Esophagus (tissue), 2 donors: ENCODE measurements around the gene PMM2. TPM values are rescaled to one million over a fixed set of nuclear protein-coding genes. Genes with fewer than 3 reads are reported as not detected.
"Not testable (repeated sequence)": the region's sequence is repeated elsewhere in the genome, so short reads cannot be mapped to it uniquely, and the experiment has no call there.

Experiments used
- H3K27ac ChIP-seq, 2 donors: one replicate each; pipeline ENCODE4 v1.5.1; 2013; ENCODE audit warnings: low read depth in 2 of 2, mild to moderate bottlenecking in 2 of 2, inconsistent platforms in 1 of 2, low read length in 1 of 2, moderate library complexity in 1 of 2
- H3K27me3 ChIP-seq, 2 donors: one replicate each; pipeline ENCODE4 v1.6.1; 2013; ENCODE audit warnings: low read length in 2 of 2, control low read depth in 1 of 2, mild to moderate bottlenecking in 1 of 2; ENCODE audit not compliant: insufficient read depth in 2 of 2, control insufficient read depth in 1 of 2
- H3K36me3 ChIP-seq, 2 donors: one replicate each; pipeline ENCODE4 v1.6.1; 2013; ENCODE audit warnings: low read length in 1 of 2; ENCODE audit not compliant: control insufficient read depth in 2 of 2, insufficient read depth in 2 of 2
- H3K4me1 ChIP-seq, 2 donors: one replicate each; pipeline ENCODE4 v1.6.1; 2013; ENCODE audit warnings: low read length in 1 of 2; ENCODE audit not compliant: control insufficient read depth in 2 of 2, insufficient read depth in 2 of 2
- H3K4me3 ChIP-seq, 2 donors: one replicate each; pipeline ENCODE4 v1.5.1; 2013; ENCODE audit warnings: low read length in 2 of 2, mild to moderate bottlenecking in 2 of 2, low read depth in 1 of 2, moderate library complexity in 1 of 2
- H3K9me3 ChIP-seq, 2 donors: one replicate each; pipeline ENCODE4 v1.6.1; 2013; ENCODE audit warnings: mild to moderate bottlenecking in 2 of 2, low read depth in 1 of 2, low read length in 1 of 2, moderate library complexity in 1 of 2; ENCODE audit not compliant: control insufficient read depth in 2 of 2, insufficient read depth in 1 of 2
- WGBS, 2 donors: extraction: QIAGEN DNeasy Blood & Tissue Kit; methylation state at CpG; one replicate each; pipeline ENCODE4 v1.1.7; 2013; 5-methylcytosine and 5-hydroxymethylcytosine counted together
- polyA plus RNA-seq, 2 donors: library from polyadenylated mRNA; stranded (reverse); fragments of 200-250 nt; gene quantifications; one replicate each; pipeline ENCODE4 v1.2.3, GENCODE V29; 2013
- donor health status: healthy with polysubstance abuse.
- donor health status: Bipolar disorder and iron deficiency.

The PMM2 gene
- polyA plus RNA-seq, 2 donors: 19.8 to 30.3 TPM

GRCh38 chr16:8796469-8797363 lies 923 bp upstream of the PMM2 start:
- Histone ChIP-seq H3K27me3 (no peaks in the 10 kb centered on the region), H3K9me3 (no peaks in the 10 kb centered on the region), H3K4me3 (peak overlapping the region; percentile 80 to 100), H3K36me3 (no peaks in the 10 kb centered on the region), H3K27ac (peak overlapping the region; percentile 50 to 88), H3K4me1 (peaks cover 0 to 7% of the 10 kb centered on the region in 2 donors)
- 39 to 42% methylated on average over 14 of the region's 14 CpGs for WGBS, 2 donors

GRCh38 chr16:8798174-8798527 lies 512 bp downstream of the PMM2 start:
- H3K4me1 ChIP-seq: peaks cover 0 to 7% of the 10 kb centered on the region in 2 donors
- 0 to 3% methylated on average over 6 of the region's 6 CpGs for WGBS, 2 donors

GRCh38 chr16:8798535-8799157 lies 1.0 kb downstream of the PMM2 start:
- H3K27ac ChIP-seq: peak overlapping the region in 1 of 2 donors; percentile 91
- no peaks in the 10 kb centered on the region for H3K27me3 ChIP-seq
- H3K36me3 ChIP-seq: peaks cover 7 to 10% of the 10 kb centered on the region in 2 donors
- peak overlapping the region; percentile 80 to 100 for H3K4me3 ChIP-seq
- no peaks in the 10 kb centered on the region for H3K9me3 ChIP-seq
- peaks cover 0 to 7% of the 10 kb centered on the region in 2 donors for H3K4me1 ChIP-seq
- WGBS, 2 donors: 39 to 55% methylated on average over 7 of the region's 7 CpGs

More at GRCh38 chr16:8798174-8798527, 512 bp downstream of the PMM2 start:
- Histone ChIP-seq H3K9me3 (no peaks in the 10 kb centered on the region), H3K27ac (peak overlapping the region; percentile 75 to 91), H3K27me3 (no peaks in the 10 kb centered on the region), H3K36me3 (peaks cover 7% of the 10 kb centered on the region in 2 donors), H3K4me3 (peak overlapping the region; percentile 80 to 100)

- Histone ChIP-seq H3K4me3 (no peak overlapping the region), H3K27me3 (no peaks in the 10 kb centered on the region), H3K36me3 (peaks cover 7 to 10% of the 10 kb centered on the region in 2 donors), H3K9me3 (no peaks in the 10 kb centered on the region), H3K4me1 (peaks cover 0 to 4% of the 10 kb centered on the region in 2 donors), H3K27ac (no peak overlapping the region)
- WGBS, 2 donors: 82 to 93% methylated on average over 4 of the region's 4 CpGs
Measured at GRCh38 chr16:8801701-8802100, 4.1 kb downstream of the PMM2 start.

GRCh38 chr16:8803733-8804132 lies 6.1 kb downstream of the PMM2 start:
- peaks cover 15 to 23% of the 10 kb centered on the region in 2 donors for H3K36me3 ChIP-seq
- WGBS, 2 donors: 95% methylated on average over 11 to 12 of the region's 12 CpGs
- not testable (repeated sequence) for H3K27me3 ChIP-seq

GRCh38 chr16:8804313-8804712 lies 6.7 kb downstream of the PMM2 start:
- Histone ChIP-seq H3K27me3 (no peaks in the 10 kb centered on the region), H3K36me3 (peaks cover 17 to 28% of the 10 kb centered on the region in 2 donors), H3K4me3 (no peak overlapping the region), H3K27ac (no peak overlapping the region), H3K4me1 (no peaks in the 10 kb centered on the region), H3K9me3 (no peaks in the 10 kb centered on the region)
- WGBS, 2 donors: 85 to 88% methylated on average over 6 of the region's 6 CpGs

More at GRCh38 chr16:8803733-8804132, 6.1 kb downstream of the PMM2 start:
- H3K4me1 ChIP-seq, H3K27ac ChIP-seq, H3K9me3 ChIP-seq, H3K4me3 ChIP-seq: not testable (repeated sequence)

GRCh38 chr16:8806272-8806983 lies 8.8 kb downstream of the PMM2 start:
- H3K27me3 ChIP-seq: no peaks in the 10 kb centered on the region
- H3K27ac ChIP-seq: no peak overlapping the region
- no peak overlapping the region for H3K4me3 ChIP-seq
- no peaks in the 10 kb centered on the region for H3K9me3 ChIP-seq
- H3K4me1 ChIP-seq: no peaks in the 10 kb centered on the region
- 88 to 91% methylated on average over 13 of the region's 13 CpGs for WGBS, 2 donors
- peaks cover 26 to 28% of the 10 kb centered on the region in 2 donors for H3K36me3 ChIP-seq

- H3K36me3 ChIP-seq: peaks cover 26 to 28% of the 10 kb centered on the region in 2 donors
- no peaks in the 10 kb centered on the region for H3K4me1 ChIP-seq
- WGBS, 2 donors: 93 to 95% methylated on average over 5 of the region's 5 CpGs
Measured at GRCh38 chr16:8807189-8807588, 9.6 kb downstream of the PMM2 start.

GRCh38 chr16:8808009-8808408 lies 10.4 kb downstream of the PMM2 start:
- H3K27ac ChIP-seq: no peak overlapping the region
- H3K4me3 ChIP-seq: no peak overlapping the region
- H3K27me3 ChIP-seq: no peaks in the 10 kb centered on the region
- WGBS, 2 donors: 78 to 94% methylated on average over 3 of the region's 3 CpGs
- H3K4me1 ChIP-seq: no peaks in the 10 kb centered on the region
- peaks cover 24 to 29% of the 10 kb centered on the region in 2 donors for H3K36me3 ChIP-seq
- no peaks in the 10 kb centered on the region for H3K9me3 ChIP-seq

More at GRCh38 chr16:8807189-8807588, 9.6 kb downstream of the PMM2 start:
- Histone ChIP-seq H3K27me3 (no peaks in the 10 kb centered on the region), H3K9me3 (no peaks in the 10 kb centered on the region), H3K27ac (no peak overlapping the region), H3K4me3 (no peak overlapping the region)
